Stimulated activated naive B cell treated with anti-CD40 and anti-IgM and Interleukin-4, amounts not matched to agents 10 μg/mL and 1 μg/mL and 100 μg/mL, for 72 hours (primary cell): Measurements from ENCODE around the gene MBOAT2.
"Not testable (repeated sequence)": the region's sequence is repeated elsewhere in the genome, so short reads cannot be mapped to it uniquely, and the experiment has no call there.

Experiments
- ATAC-seq, 2 donors: fragments of 150-1000 bp; cut with Tn5 transposase; replicated peaks; 2 replicates each; pipeline ENCODE4 v1.10.0; 2021; ENCODE audit warnings: moderate library complexity in 1 of 2
- DNase-seq: peaks from one replicate; pipeline ENCODE4 v3.0.0; 2021
- H3K27ac Mint-ChIP-seq: one replicate; pipeline ENCODE4 v1.8.0; 2022; ENCODE audit warnings: mild to moderate bottlenecking, mixed read lengths
- H3K27me3 Mint-ChIP-seq, 2 donors: one replicate each; pipeline ENCODE4 v1.8.0; 2022; ENCODE audit warnings: mixed read lengths in 2 of 2
- H3K36me3 Mint-ChIP-seq, 2 donors: one replicate each; pipeline ENCODE4 v1.8.0; 2022; ENCODE audit warnings: mixed read lengths in 2 of 2, mild to moderate bottlenecking in 1 of 2
- H3K4me1 Mint-ChIP-seq, 2 donors: one replicate each; pipeline ENCODE4 v1.8.0; 2022; ENCODE audit warnings: mixed read lengths in 2 of 2, mild to moderate bottlenecking in 1 of 2
- H3K4me3 Mint-ChIP-seq, 2 donors: one replicate each; pipeline ENCODE4 v1.8.0; 2022; ENCODE audit warnings: mild to moderate bottlenecking in 2 of 2, mixed read lengths in 2 of 2, moderate library complexity in 1 of 2
- H3K9me3 Mint-ChIP-seq, 2 donors: one replicate each; pipeline ENCODE4 v1.8.0; 2022; ENCODE audit warnings: mixed read lengths in 2 of 2, mild to moderate bottlenecking in 1 of 2

Gene MBOAT2

GRCh38 chr2:9003616-9004337 is at the start of gene MBOAT2:
Gene MBOAT2 (minus strand): TSS chr2:9003684. CDS start chr2:9003614, 70 bp downstream.
- DNase-seq (peak; percentile 69), ATAC-seq (peak; percentile 93 to 95)
- Mint-ChIP-seq H3K4me1 (peaks cover 6 to 24% of the 10 kb centered on the region in 2 donors), H3K27ac (peak within 1 kb of the TSS; percentile 75), H3K27me3 (peaks cover 11 to 14% of the 10 kb centered on the region in 2 donors), H3K9me3 (no peaks in the 10 kb centered on the region), H3K4me3 (peak within 1 kb of the TSS; percentile 85 to 88), H3K36me3 (no peaks in the 10 kb centered on the region)

- ATAC-seq (no peak), DNase-seq (no peak)
- Mint-ChIP-seq H3K9me3 (peaks cover 5 to 6% of the 10 kb centered on the region in 2 donors), H3K36me3 (no peaks in the 10 kb centered on the region), H3K4me3 (no peak overlapping the region), H3K4me1 (peaks cover 0 to 3% of the 10 kb centered on the region in 2 donors), H3K27me3 (no peaks in the 10 kb centered on the region), H3K27ac (no peak overlapping the region)
These were observed 49.5 kb upstream of the MBOAT2 start for GRCh38 chr2:9052821-9053533.

GRCh38 chr2:9051451-9051850 is 48.0 kb upstream of the MBOAT2 start:
- not testable (repeated sequence) for H3K9me3 Mint-ChIP-seq, H3K36me3 Mint-ChIP-seq, DNase-seq, H3K27me3 Mint-ChIP-seq, ATAC-seq, H3K27ac Mint-ChIP-seq, H3K4me3 Mint-ChIP-seq, H3K4me1 Mint-ChIP-seq

GRCh38 chr2:9050122-9050809 is 46.8 kb upstream of the MBOAT2 start:
- Mint-ChIP-seq H3K4me3 (no peak overlapping the region), H3K27me3 (no peaks in the 10 kb centered on the region), H3K4me1 (no peaks in the 10 kb centered on the region), H3K27ac (no peak overlapping the region), H3K9me3 (peaks cover 0 to 2% of the 10 kb centered on the region in 2 donors), H3K36me3 (no peaks in the 10 kb centered on the region)
- ATAC-seq (no peak), DNase-seq (no peak)

GRCh38 chr2:9045595-9045994 is 42.1 kb upstream of the MBOAT2 start:
- Mint-ChIP-seq H3K9me3 (peaks cover 2 to 4% of the 10 kb centered on the region in 2 donors), H3K27ac (no peak overlapping the region), H3K27me3 (no peaks in the 10 kb centered on the region), H3K4me3 (no peak overlapping the region), H3K4me1 (no peaks in the 10 kb centered on the region), H3K36me3 (no peaks in the 10 kb centered on the region)
- ATAC-seq = no peak
- DNase-seq = no peak

GRCh38 chr2:9043491-9043890 is 40.0 kb upstream of the MBOAT2 start:
- not testable (repeated sequence) for H3K27me3 Mint-ChIP-seq, H3K4me1 Mint-ChIP-seq, DNase-seq, H3K9me3 Mint-ChIP-seq, H3K4me3 Mint-ChIP-seq, ATAC-seq, H3K27ac Mint-ChIP-seq, H3K36me3 Mint-ChIP-seq

GRCh38 chr2:9037166-9037565 is 33.7 kb upstream of the MBOAT2 start:
- H3K27ac Mint-ChIP-seq = no peak overlapping the region
- ATAC-seq = no peak
- peaks cover 1 to 8% of the 10 kb centered on the region in 2 donors for H3K36me3 Mint-ChIP-seq
- no peak for DNase-seq
- H3K9me3 Mint-ChIP-seq = peaks cover 10% of the 10 kb centered on the region in 2 donors
- no peaks in the 10 kb centered on the region for H3K4me1 Mint-ChIP-seq
- H3K27me3 Mint-ChIP-seq = peaks cover 8 to 21% of the 10 kb centered on the region in 2 donors
- H3K4me3 Mint-ChIP-seq = no peak overlapping the region

- ATAC-seq (no peak), DNase-seq (no peak)
- H3K27me3 Mint-ChIP-seq = peaks cover 8 to 26% of the 10 kb centered on the region in 2 donors
- peaks cover 6 to 7% of the 10 kb centered on the region in 2 donors for H3K9me3 Mint-ChIP-seq
- H3K36me3 Mint-ChIP-seq = peaks cover 1 to 8% of the 10 kb centered on the region in 2 donors
- no peak overlapping the region for H3K27ac Mint-ChIP-seq
- no peaks in the 10 kb centered on the region for H3K4me1 Mint-ChIP-seq
- H3K4me3 Mint-ChIP-seq = no peak overlapping the region
These were observed 30.1 kb upstream of the MBOAT2 start for GRCh38 chr2:9033385-9034168.

- DNase-seq (no peak), ATAC-seq (no peak)
- H3K4me1 Mint-ChIP-seq = no peaks in the 10 kb centered on the region
- peaks cover under 1 to 19% of the 10 kb centered on the region in 2 donors for H3K27me3 Mint-ChIP-seq
- no peak overlapping the region for H3K27ac Mint-ChIP-seq
- peaks cover 0 to 3% of the 10 kb centered on the region in 2 donors for H3K36me3 Mint-ChIP-seq
- no peak overlapping the region for H3K4me3 Mint-ChIP-seq
- peaks cover under 1% of the 10 kb centered on the region in 2 donors for H3K9me3 Mint-ChIP-seq
These were observed 29.2 kb upstream of the MBOAT2 start for GRCh38 chr2:9032536-9033255.

- peaks cover 0 to 3% of the 10 kb centered on the region in 2 donors for H3K36me3 Mint-ChIP-seq
- no peak overlapping the region for H3K4me3 Mint-ChIP-seq
- peaks cover 0 to 19% of the 10 kb centered on the region in 2 donors for H3K27me3 Mint-ChIP-seq
- H3K27ac Mint-ChIP-seq = no peak overlapping the region
- DNase-seq (no peak), ATAC-seq (no peak)
- no peaks in the 10 kb centered on the region for H3K9me3 Mint-ChIP-seq
- no peaks in the 10 kb centered on the region for H3K4me1 Mint-ChIP-seq
These were observed 28.6 kb upstream of the MBOAT2 start for GRCh38 chr2:9032121-9032520.

- Mint-ChIP-seq H3K27ac (no peak overlapping the region), H3K27me3 (peaks cover 0 to 18% of the 10 kb centered on the region in 2 donors)
- ATAC-seq = no peak
These were observed 27.8 kb upstream of the MBOAT2 start for GRCh38 chr2:9031246-9031645.

GRCh38 chr2:9030841-9031240 is 27.4 kb upstream of the MBOAT2 start:
- Mint-ChIP-seq H3K27ac (no peak overlapping the region), H3K36me3 (peaks cover 0 to 3% of the 10 kb centered on the region in 2 donors), H3K27me3 (peaks cover 0 to 14% of the 10 kb centered on the region in 2 donors), H3K9me3 (no peaks in the 10 kb centered on the region), H3K4me1 (no peaks in the 10 kb centered on the region), H3K4me3 (no peak overlapping the region)
- no peak for ATAC-seq
- DNase-seq = no peak

More at GRCh38 chr2:9031246-9031645, 27.8 kb upstream of the MBOAT2 start:
- Mint-ChIP-seq H3K4me3 (no peak overlapping the region), H3K4me1 (no peaks in the 10 kb centered on the region), H3K36me3 (peaks cover 0 to 3% of the 10 kb centered on the region in 2 donors), H3K9me3 (no peaks in the 10 kb centered on the region)
- no peak for DNase-seq

GRCh38 chr2:9030190-9030589 is 26.7 kb upstream of the MBOAT2 start:
- H3K9me3 Mint-ChIP-seq = no peaks in the 10 kb centered on the region
- DNase-seq (no peak), ATAC-seq (no peak)
- H3K27ac Mint-ChIP-seq = no peak overlapping the region
- no peaks in the 10 kb centered on the region for H3K4me1 Mint-ChIP-seq
- H3K27me3 Mint-ChIP-seq = peaks cover 0 to 13% of the 10 kb centered on the region in 2 donors
- H3K4me3 Mint-ChIP-seq = no peak overlapping the region
- H3K36me3 Mint-ChIP-seq = peaks cover 0 to 3% of the 10 kb centered on the region in 2 donors
